GM21717 (cell line): ENCODE measurements around the gene PTCD2.
"Not testable (repeated sequence)": the region's sequence is repeated elsewhere in the genome, so short reads cannot be mapped to it uniquely, and the experiment has no call there.

Experiments
- ATAC-seq: cut with Tn5 transposase; IDR thresholded peaks from one replicate; pipeline ENCODE4 v1.9.1; 2021; ENCODE audit warnings: mild to moderate bottlenecking, moderate library complexity; ENCODE audit not compliant: unreplicated experiment

PTCD2 gene

DNA sequence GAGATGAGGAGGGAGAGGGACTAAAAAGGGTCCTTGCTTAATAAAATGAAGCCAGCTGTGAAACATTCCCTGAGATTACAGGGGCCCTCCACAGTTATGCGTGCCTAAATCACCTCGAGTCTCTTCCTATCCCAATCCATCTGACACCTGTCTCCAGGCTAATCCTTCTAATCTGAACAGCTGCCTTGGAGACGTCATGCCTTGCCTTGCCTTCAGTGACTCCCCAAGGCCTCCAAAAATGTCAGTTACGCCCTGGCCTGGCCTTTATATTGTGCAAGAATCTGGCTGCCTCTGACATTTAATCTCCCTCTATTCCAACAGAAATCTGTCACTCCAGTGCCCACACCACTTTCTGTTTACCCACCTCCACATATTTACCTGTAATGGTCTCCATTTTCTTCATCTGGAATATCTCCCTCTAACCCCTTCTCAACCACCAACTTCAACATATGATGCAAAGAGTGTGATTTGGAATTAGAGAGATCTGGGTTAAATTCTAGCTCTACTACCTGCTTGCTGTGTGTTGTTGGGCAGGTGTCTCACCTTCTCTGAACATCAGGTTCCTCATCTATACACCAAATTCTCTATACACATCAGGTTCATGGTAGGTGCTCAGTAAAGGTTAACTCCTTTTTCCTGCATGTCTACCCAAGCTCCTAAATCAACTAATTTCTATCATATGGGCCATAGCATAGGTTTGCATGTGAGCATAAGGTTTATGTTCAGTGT, 57.9 kb downstream of the PTCD2 start:
- no peak for ATAC-seq

DNA sequence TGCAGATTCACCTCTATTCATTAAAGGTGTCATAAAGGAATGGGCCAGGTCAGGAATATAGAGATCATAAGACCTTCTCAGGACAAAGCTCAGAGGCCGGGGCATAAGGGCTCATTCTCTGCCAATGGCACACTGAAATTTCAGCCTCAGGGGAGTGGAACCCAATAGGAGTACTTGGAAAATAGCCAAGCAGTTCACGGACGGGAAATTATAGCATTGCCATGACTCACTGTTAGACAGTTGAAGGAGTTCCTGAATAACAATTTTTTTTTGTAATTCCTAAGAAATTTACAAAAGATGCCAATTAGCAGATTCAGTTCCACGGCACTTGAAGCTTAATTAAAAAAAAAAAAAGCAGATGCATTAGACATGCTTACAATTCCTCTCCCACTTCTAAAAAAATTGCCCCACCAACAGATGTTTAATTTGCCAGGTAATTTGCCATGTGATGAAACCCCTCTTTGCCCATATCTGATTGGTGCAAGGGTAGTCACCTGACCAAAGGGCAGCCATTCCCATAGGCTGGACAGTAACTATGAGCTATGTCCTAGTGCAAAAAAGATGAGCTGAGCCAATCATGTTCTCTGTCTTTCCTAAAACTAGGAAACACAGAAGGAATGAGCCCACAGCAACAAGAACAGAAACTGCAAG, 58.6 kb downstream of the PTCD2 start:
- no peak for ATAC-seq

GRCh38 chr5:72379936-72380335, 59.8 kb downstream of the PTCD2 start:
- ATAC-seq, result no peak

- no peak for ATAC-seq
Measured at GRCh38 chr5:72380492-72381274, 60.5 kb downstream of the PTCD2 start.

GRCh38 chr5:72383280-72383679, 63.1 kb downstream of the PTCD2 start:
- no peak for ATAC-seq

GRCh38 chr5:72383726-72384125, 63.6 kb downstream of the PTCD2 start:
- ATAC-seq, result no peak

- ATAC-seq, result no peak
Measured at GRCh38 chr5:72386639-72387038, 66.5 kb downstream of the PTCD2 start.

GRCh38 chr5:72387985-72388384, 67.8 kb downstream of the PTCD2 start:
- no peak for ATAC-seq

DNA sequence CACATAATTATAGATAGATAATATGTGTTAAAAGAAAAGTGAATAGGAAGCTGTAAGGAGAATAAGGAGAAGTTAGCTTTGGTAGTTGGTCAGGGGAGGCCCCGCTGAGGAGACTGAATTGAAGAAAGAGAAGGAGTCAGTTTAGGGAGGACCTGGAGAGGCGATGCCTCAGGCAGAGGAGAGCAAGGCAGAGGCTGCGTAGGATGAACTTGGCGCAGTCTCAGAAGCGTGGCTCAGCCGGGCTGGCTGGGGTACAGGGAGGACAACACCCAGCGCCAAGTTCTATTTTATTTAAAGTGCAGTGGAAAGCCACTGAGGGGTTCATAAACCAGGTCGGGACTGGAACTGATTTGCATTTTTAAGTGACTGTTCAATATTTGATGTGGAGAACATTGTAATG, 68.5 kb downstream of the PTCD2 start:
- no peak for ATAC-seq

DNA sequence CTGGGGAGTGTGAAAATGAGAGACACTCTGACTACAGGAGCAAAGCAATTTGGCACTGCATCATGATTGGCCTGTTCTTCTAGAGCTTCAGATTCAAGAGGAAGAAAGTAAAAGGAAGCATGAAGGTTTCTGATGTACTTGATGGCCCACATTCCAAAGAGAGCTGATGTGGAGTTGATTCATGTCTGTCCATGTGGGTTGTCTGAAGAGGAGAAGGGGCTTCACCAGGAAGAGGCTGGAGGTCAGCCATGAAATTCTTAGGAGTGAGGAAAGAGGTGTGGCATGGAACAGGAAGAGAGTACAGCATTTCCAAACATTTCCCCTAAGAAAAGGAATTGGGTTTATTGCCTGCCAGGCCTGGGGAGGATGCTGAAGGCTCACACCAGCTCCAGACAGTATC, 70.7 kb downstream of the PTCD2 start:
- ATAC-seq, result no peak

DNA sequence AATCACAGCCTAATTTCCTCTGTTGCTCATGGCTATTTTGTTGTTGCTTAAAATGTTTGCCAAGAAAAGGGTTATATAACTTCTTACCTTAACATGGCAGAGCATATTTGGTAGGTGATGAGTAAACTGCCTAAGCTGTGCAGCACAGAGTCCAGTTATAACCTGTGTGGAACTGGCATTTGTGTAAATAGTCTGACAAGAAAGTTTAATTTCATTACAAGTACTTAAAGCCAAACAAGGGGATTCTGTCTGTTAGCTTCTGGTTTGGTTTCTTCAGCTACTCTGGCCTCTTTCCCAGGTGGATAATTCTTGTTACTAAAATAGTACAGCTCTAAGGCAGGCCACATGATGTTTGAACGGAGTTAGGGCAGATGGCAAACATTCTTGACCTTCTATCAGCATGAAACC, 72.2 kb downstream of the PTCD2 start:
- no peak for ATAC-seq

DNA sequence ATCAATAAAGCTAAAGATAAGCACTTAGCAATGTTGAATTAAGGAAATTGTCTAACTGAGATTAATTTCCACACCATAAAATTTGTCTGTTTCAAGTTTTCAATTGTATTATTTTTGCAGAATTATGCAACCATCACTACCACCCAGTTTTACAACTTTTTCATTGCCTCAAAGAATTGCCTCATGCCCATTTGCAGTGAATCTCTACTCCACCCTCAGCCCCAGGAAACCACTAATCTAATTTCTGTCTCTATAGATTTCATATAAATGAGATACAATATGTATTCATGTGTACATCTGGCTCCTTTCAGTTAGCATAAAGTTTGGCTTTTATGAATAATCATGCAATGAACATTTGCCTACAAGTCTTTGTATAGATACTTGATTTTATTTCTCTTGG, 72.9 kb downstream of the PTCD2 start:
- ATAC-seq, result no peak

GRCh38 chr5:72394688-72395087, 74.5 kb downstream of the PTCD2 start:
- ATAC-seq, result no peak

DNA sequence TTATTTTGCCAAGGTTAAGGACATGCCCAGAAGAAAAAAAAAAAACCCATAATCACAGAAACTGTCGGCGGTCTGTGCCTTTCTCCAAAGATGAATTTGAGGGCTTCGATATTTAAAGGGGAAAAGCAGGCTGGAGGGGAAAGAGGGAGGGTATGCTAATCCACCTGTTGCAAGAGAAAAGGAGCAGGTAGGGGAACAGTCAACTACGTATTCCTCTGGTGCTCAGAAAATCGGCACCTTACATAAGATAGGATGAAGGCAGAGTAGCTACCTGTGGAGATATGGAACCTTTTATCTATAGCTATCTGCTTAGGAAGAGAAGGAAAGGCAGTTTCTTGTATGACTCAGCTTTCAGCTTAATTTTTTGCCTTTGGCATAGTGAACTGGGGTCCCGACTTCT, 77.7 kb downstream of the PTCD2 start:
- no peak for ATAC-seq

GRCh38 chr5:72400950-72401349, 80.8 kb downstream of the PTCD2 start:
- ATAC-seq, result no peak

DNA sequence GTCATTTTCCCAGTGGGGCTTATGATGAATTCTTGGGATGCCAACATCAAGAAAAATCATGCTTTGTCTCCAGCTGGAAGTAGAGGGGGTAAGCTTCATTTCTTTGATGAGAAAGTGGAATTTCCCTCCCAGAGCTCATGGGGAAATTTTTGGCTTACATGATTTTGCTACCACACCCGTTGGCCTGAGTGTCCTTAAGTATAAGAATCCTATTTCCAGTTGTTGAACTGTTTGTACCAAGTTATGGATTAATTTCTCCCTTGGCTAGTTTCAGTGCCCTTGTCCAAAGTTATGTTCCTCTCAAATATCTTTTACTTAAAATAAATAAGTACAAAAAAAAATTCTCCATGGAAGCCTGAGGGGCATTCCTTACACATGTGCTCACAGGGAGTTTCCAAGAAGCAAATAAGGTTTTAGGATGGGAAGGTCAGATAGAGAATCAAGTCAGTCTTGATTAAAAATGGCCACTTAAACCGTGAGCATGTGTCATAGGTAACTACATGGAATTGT, 82.3 kb downstream of the PTCD2 start:
- no peak for ATAC-seq

GRCh38 chr5:72402959-72403628, 82.9 kb downstream of the PTCD2 start:
- ATAC-seq, result no peak

DNA sequence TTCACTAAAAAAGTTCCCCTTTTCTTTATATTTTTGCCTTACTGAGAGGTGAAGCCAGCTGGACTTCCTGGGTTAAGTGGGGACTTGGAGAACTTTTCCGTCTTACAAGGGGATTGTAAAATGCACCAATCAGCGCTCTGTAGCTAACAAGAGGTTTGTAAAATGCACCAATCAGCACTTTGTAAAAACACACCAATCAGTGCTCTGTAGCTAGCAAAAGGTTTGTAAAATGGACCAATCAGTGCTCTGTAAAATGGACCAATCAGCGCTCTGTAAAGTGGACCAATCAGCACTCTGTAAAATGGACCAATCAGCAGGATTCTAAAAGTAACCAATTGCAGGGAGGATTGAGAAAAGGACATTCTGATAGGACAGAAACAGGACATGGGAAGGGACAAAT, 84.6 kb downstream of the PTCD2 start:
- ATAC-seq, result not testable (repeated sequence)

- no peak for ATAC-seq
Measured at GRCh38 chr5:72407078-72407477, 86.9 kb downstream of the PTCD2 start.

DNA sequence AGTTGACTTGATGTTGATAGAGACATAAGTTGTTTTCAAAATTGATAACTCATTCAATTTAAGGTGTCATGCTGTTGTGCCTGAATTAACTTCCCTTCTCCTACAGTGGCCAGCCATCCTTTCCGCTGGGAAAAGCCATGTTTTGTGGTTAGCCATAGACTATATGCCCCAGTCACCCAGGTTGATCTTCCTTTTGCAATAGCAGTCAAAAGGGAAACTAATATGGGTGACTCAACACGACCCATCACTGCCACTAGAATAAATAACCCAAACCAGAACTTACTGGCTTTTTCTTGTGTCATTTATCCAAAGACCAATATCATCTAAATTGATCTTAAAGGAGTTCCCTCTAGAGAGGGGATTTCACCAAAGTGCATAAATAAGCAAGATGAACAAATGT, 87.4 kb downstream of the PTCD2 start:
- no peak for ATAC-seq

GRCh38 chr5:72408127-72408526, 88.0 kb downstream of the PTCD2 start:
- ATAC-seq, result no peak
